ENCODE measurements around the gene LILRA6.

Gene LILRA6

DNA sequence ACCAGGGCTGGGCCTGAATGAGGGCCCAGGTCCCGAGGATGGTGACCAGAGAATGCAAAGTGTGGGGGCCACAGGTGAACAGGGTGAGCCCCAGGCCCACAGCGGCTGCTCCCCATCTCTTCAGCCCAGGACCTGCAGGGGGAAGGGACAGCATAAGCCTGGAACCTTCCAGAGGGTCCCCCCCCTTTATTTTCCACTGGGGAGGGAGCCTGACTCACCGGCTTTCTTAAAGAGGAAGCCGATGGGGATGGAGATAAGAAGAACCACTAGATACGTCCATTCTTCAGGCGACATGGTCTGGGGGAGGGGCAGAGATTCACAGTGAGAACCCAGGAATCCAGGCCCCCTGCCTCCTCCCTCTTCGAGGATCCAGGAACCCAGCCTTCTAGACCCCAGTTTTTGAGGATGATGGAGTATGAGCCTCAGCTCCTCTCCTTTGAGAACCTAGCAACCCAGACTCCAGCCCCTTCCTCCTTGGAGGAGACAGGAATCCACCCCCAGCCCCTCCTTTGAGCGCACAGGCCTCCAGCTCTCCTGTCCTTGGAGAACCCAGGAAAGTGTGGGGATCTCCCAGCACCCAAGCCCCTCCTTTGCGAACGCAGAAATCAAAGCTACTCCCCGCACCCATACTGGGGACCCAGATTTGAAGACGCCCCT is 54.2 kb downstream of the LILRA6 start:
- no peak for DNase-seq (ENCODE audit: low spot score)

DNA sequence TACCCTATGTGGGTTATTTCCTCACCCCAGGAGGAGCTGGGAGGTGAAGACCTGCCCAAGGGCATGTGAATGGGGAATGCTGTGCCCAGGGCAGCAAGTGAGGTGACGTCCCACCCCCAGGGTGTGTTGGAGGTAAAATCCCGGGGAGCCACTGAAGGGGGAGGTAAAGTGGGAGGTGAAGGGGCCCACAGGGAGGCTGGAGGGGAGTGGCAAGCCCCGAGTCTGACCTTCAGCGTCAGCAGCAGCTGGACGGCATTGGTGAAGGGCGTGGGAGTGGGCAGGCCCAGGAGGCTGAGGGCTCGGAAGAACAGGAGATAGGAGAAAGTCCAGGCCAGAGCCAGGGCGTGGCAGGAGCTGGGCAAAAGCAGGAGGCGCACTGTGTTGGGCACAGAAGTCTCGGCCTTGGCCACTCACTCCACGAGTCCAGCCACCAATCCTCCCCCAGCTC is 55.6 kb downstream of the LILRA6 start:
- no peak for DNase-seq (ENCODE audit: low spot score)

All from AG20443 (cell line).